Measurements from ENCODE around the gene BTRC.

Gene BTRC

DNA sequence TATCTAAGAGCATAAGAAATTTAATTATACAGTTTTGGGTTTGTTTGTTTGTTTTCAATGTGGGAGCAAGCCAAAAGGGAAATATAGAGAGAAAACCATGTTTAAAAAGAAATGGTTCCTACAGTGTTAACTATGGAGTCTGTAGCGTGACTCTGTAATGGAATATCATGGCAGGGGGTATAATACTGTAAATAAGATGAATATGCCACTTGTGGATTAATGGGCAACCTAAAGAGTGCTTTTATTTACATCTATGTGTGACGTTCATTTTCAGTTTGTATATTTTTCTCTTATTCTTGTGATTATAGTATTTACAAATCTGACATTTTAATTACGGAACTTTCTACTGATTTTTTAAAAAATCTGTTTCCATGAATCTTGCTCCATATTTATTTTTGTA, 138.2 kb downstream of the BTRC start:
- ATAC-seq = no peak
- TF ChIP-seq, protein P1, sequence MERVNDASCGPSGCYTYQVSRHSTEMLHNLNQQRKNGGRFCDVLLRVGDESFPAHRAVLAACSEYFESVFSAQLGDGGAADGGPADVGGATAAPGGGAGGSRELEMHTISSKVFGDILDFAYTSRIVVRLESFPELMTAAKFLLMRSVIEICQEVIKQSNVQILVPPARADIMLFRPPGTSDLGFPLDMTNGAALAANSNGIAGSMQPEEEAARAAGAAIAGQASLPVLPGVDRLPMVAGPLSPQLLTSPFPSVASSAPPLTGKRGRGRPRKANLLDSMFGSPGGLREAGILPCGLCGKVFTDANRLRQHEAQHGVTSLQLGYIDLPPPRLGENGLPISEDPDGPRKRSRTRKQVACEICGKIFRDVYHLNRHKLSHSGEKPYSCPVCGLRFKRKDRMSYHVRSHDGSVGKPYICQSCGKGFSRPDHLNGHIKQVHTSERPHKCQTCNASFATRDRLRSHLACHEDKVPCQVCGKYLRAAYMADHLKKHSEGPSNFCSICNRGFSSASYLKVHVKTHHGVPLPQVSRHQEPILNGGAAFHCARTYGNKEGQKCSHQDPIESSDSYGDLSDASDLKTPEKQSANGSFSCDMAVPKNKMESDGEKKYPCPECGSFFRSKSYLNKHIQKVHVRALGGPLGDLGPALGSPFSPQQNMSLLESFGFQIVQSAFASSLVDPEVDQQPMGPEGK (CRISPR knock-in tag; IDR thresholded peaks at IDR 0.05; ENCODE audit: borderline replicate concordance) = no peak
- TF ChIP-seq, protein P2, sequence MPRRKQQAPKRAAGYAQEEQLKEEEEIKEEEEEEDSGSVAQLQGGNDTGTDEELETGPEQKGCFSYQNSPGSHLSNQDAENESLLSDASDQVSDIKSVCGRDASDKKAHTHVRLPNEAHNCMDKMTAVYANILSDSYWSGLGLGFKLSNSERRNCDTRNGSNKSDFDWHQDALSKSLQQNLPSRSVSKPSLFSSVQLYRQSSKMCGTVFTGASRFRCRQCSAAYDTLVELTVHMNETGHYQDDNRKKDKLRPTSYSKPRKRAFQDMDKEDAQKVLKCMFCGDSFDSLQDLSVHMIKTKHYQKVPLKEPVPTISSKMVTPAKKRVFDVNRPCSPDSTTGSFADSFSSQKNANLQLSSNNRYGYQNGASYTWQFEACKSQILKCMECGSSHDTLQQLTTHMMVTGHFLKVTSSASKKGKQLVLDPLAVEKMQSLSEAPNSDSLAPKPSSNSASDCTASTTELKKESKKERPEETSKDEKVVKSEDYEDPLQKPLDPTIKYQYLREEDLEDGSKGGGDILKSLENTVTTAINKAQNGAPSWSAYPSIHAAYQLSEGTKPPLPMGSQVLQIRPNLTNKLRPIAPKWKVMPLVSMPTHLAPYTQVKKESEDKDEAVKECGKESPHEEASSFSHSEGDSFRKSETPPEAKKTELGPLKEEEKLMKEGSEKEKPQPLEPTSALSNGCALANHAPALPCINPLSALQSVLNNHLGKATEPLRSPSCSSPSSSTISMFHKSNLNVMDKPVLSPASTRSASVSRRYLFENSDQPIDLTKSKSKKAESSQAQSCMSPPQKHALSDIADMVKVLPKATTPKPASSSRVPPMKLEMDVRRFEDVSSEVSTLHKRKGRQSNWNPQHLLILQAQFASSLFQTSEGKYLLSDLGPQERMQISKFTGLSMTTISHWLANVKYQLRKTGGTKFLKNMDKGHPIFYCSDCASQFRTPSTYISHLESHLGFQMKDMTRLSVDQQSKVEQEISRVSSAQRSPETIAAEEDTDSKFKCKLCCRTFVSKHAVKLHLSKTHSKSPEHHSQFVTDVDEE (CRISPR knock-in tag; IDR thresholded peaks at IDR 0.05) = no peak
- TF ChIP-seq ZNF565 (CRISPR knock-in tag; conservative IDR thresholded peaks at IDR 0.05; ENCODE audit: low read depth) = no peak
- TF ChIP-seq, protein P3, sequence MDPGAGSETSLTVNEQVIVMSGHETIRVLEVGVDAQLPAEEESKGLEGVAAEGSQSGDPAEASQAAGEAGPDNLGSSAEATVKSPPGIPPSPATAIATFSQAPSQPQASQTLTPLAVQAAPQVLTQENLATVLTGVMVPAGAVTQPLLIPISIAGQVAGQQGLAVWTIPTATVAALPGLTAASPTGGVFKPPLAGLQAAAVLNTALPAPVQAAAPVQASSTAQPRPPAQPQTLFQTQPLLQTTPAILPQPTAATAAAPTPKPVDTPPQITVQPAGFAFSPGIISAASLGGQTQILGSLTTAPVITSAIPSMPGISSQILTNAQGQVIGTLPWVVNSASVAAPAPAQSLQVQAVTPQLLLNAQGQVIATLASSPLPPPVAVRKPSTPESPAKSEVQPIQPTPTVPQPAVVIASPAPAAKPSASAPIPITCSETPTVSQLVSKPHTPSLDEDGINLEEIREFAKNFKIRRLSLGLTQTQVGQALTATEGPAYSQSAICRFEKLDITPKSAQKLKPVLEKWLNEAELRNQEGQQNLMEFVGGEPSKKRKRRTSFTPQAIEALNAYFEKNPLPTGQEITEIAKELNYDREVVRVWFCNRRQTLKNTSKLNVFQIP (CRISPR knock-in tag; IDR thresholded peaks at IDR 0.05; ENCODE audit: borderline replicate concordance, low read depth) = no peak
- no peak for TF ChIP-seq TOX (CRISPR knock-in tag; IDR thresholded peaks at IDR 0.05; ENCODE audit: borderline replicate concordance)
- no peak for TF ChIP-seq GLIS3 (CRISPR knock-in tag; IDR thresholded peaks at IDR 0.05)

DNA sequence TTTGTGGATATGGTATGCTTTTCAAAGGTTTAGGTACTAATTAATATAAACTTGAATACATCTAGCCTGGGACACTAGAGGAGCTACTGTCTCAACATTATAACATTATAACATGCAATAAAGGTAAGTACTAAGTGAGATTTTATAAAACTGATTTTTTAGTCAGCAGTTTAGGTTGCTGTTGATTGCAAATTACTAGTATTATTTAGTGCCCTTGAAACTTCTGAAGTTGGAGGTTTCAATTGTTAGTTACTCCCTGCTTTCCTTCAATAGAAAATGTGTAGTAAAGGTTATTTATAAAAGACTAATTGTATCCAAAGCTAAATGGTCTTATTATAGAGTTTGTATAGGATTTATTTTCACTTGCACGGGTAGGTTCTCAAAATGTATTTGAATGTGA, 138.8 kb downstream of the BTRC start:
- TF ChIP-seq ISL1 (CRISPR knock-in tag; IDR thresholded peaks at IDR 0.05) = no peak
- no peak for TF ChIP-seq CSDC2 (CRISPR knock-in tag; IDR thresholded peaks at IDR 0.05)
- no peak for TF ChIP-seq ZNF70 (CRISPR knock-in tag; IDR thresholded peaks at IDR 0.05)
- TF ChIP-seq SNAI2 (CRISPR knock-in tag; IDR thresholded peaks at IDR 0.05) = no peak
- TF ChIP-seq GLIS3 (CRISPR knock-in tag; IDR thresholded peaks at IDR 0.05) = no peak

DNA sequence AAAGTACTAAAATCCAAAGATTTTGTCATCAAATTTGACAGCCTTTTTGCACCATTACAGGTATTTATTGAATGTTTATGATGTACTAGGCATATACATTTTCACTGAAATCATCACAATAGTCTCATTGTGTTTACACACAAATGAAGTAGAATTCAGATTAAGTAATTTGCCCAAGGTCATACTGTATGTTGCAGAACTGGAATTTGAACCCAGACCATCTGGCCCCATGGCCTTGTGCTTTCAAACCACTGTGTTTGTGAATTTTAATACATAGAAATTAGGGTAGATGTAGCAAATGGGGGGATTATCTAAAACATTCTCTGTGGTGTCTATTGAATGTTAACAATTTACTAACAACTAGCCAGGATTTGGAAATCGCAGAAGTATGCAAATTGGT, 139.3 kb downstream of the BTRC start:
- ATAC-seq = no peak
- no peak for TF ChIP-seq ESRRG (CRISPR knock-in tag; IDR thresholded peaks at IDR 0.05)
- TF ChIP-seq, protein P4, sequence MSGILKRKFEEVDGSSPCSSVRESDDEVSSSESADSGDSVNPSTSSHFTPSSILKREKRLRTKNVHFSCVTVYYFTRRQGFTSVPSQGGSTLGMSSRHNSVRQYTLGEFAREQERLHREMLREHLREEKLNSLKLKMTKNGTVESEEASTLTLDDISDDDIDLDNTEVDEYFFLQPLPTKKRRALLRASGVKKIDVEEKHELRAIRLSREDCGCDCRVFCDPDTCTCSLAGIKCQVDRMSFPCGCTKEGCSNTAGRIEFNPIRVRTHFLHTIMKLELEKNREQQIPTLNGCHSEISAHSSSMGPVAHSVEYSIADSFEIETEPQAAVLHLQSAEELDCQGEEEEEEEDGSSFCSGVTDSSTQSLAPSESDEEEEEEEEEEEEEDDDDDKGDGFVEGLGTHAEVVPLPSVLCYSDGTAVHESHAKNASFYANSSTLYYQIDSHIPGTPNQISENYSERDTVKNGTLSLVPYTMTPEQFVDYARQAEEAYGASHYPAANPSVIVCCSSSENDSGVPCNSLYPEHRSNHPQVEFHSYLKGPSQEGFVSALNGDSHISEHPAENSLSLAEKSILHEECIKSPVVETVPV (CRISPR knock-in tag; IDR thresholded peaks at IDR 0.05) = no peak
- no peak for TF ChIP-seq ZNF70 (CRISPR knock-in tag; IDR thresholded peaks at IDR 0.05)
- no peak for TF ChIP-seq ARNTL (CRISPR knock-in tag; IDR thresholded peaks at IDR 0.05; ENCODE audit: borderline replicate concordance, low read depth)
- no peak for TF ChIP-seq TCF4 (CRISPR knock-in tag; IDR thresholded peaks at IDR 0.05; ENCODE audit: borderline replicate concordance)
- TF ChIP-seq, protein P3 (CRISPR knock-in tag; IDR thresholded peaks at IDR 0.05; ENCODE audit: borderline replicate concordance, low read depth) = no peak
- no peak for TF ChIP-seq ZNF565 (CRISPR knock-in tag; conservative IDR thresholded peaks at IDR 0.05; ENCODE audit: low read depth)
- TF ChIP-seq, protein P2 (CRISPR knock-in tag; IDR thresholded peaks at IDR 0.05) = no peak
- TF ChIP-seq RARB (CRISPR knock-in tag; IDR thresholded peaks at IDR 0.05) = no peak
- TF ChIP-seq GLIS3 (CRISPR knock-in tag; IDR thresholded peaks at IDR 0.05) = no peak
- no peak for TF ChIP-seq OSR1 (CRISPR knock-in tag; IDR thresholded peaks at IDR 0.05)
- TF ChIP-seq CSDC2 (CRISPR knock-in tag; IDR thresholded peaks at IDR 0.05) = no peak

More for the DNA sequence above, 138.8 kb downstream of the BTRC start:
- no peak for ATAC-seq
